Keratinocyte (primary cell): ENCODE results near the gene PLPPR1. TPM values are rescaled to one million over a fixed set of nuclear protein-coding genes. Genes with fewer than 3 reads are reported as not detected.

ENCODE experiments used
- DNase-seq: peaks from one replicate; pipeline ENCODE4 v3.0.0-alpha.2; 2011; ENCODE audit warnings: low read depth, missing footprints, low spot score
- FAIRE-seq: peaks from 2 replicates; lab custom pipeline; 2011; peaks lifted over from hg19 to GRCh38; lab: Jason Lieb, UNC
- H2AFZ ChIP-seq: 2 replicates; pipeline ENCODE4 v1.6.0; 2012; ENCODE audit warnings: low read length, control low read depth, inconsistent platforms; ENCODE audit not compliant: control insufficient read depth
- H3K27ac ChIP-seq: 2 replicates; pipeline ENCODE4 v1.5.1; 2011; ENCODE audit warnings: low read length; ENCODE audit not compliant: control insufficient read depth, insufficient read depth
- H3K27me3 ChIP-seq: 3 replicates; pipeline ENCODE4 v1.6.0; 2011; ENCODE audit warnings: low read length; ENCODE audit not compliant: control insufficient read depth, insufficient read depth; ENCODE audit errors: extremely low read depth
- H3K36me3 ChIP-seq, 2 experiments: 2 replicates in 1 of 2; 3 replicates in 1 of 2; pipeline ENCODE4 v1.5.1; 2011; ENCODE audit warnings: low read length in 2 of 2, mild to moderate bottlenecking in 1 of 2; ENCODE audit not compliant: control insufficient read depth in 2 of 2, insufficient read depth in 2 of 2; ENCODE audit errors: extremely low read depth in 1 of 2
- H3K4me1 ChIP-seq: 3 replicates; pipeline ENCODE4 v1.5.1; 2011; ENCODE audit warnings: low read length; ENCODE audit not compliant: control insufficient read depth, insufficient read depth; ENCODE audit errors: extremely low read depth
- H3K4me2 ChIP-seq: 3 replicates; pipeline ENCODE4 v1.6.0; 2011; ENCODE audit warnings: low read depth, low read length; ENCODE audit not compliant: control insufficient read depth, insufficient read depth; ENCODE audit errors: extremely low read depth
- H3K4me3 ChIP-seq, 3 experiments: fragments of 200-600 bp in 1 of 3; sonication (generic) in 1 of 3; 2 replicates in 2 of 3; 3 replicates in 1 of 3; pipeline ENCODE4 v1.5.1; 2011 to 2016; ENCODE audit warnings: low read length in 3 of 3, mild to moderate bottlenecking in 3 of 3, control low read depth in 2 of 3, inconsistent platforms in 1 of 3, low read depth in 1 of 3, mixed read lengths in 1 of 3, mixed run types in 1 of 3, moderate library complexity in 1 of 3; ENCODE audit not compliant: control insufficient read depth in 2 of 3, insufficient read depth in 2 of 3; ENCODE audit errors: extremely low read depth in 1 of 3
- H3K79me2 ChIP-seq: 2 replicates; pipeline ENCODE4 v1.6.0; 2012; ENCODE audit warnings: low read length; ENCODE audit not compliant: control insufficient read depth, insufficient read depth
- H3K9ac ChIP-seq: 3 replicates; pipeline ENCODE4 v1.6.0; 2011; ENCODE audit warnings: low read length; ENCODE audit not compliant: control insufficient read depth, insufficient read depth; ENCODE audit errors: extremely low read depth
- H3K9me1 ChIP-seq: 3 replicates; pipeline ENCODE4 v1.6.0; 2011; ENCODE audit warnings: low read length; ENCODE audit not compliant: control insufficient read depth, insufficient read depth; ENCODE audit errors: extremely low read depth
- H3K9me3 ChIP-seq: 2 replicates; pipeline ENCODE4 v1.5.1; 2012; ENCODE audit warnings: low read depth, low read length; ENCODE audit not compliant: control insufficient read depth
- H4K20me1 ChIP-seq: 3 replicates; pipeline ENCODE4 v1.6.0; 2011; ENCODE audit warnings: low read length; ENCODE audit not compliant: control insufficient read depth, insufficient read depth; ENCODE audit errors: extremely low read depth
- EZH2 ChIP-seq: IDR thresholded peaks from one replicate; pipeline ENCODE4 v1.6.1; 2012; ENCODE audit warnings: inconsistent platforms, mild to moderate bottlenecking, low read length, moderate library complexity
- dilution Hi-C: fragments of 300-500 bp; cut with MboI; formaldehyde crosslinking; loops from one replicate; pipeline ENCODE4 v1.7.0; 2020; ENCODE audit warnings: low sequenced_read_pairs; ENCODE audit not compliant: extremely low pct_ligation_motif_present
- polyA plus RNA-seq, 5 experiments: library from polyadenylated mRNA; depleted of rRNA in 3 of 5; stranded (reverse) in 3 of 5; stranded (forward) in 1 of 5; unstranded in 1 of 5; fragments of >200 nt; gene quantifications; 1 replicate in 1 of 5; 2 replicates in 3 of 5; 3 replicates in 1 of 5; pipeline versions ENCODE4 v1.2.1 to v1.2.3, GENCODE V29; 2011 to 2012; ENCODE audit warnings: missing spikeins in 2 of 5, low read depth in 1 of 5, low replicate concordance in 1 of 5
- small RNA-seq, 3 experiments: library from RNA; depleted of rRNA; stranded (forward); fragments of <200 nt; gene quantifications; one replicate each; pipeline ENCODE3, GENCODE V24; 2012; ENCODE audit warnings: low read depth in 3 of 3, low replicate concordance in 1 of 3; ENCODE audit not compliant: insufficient read length in 3 of 3
- TF ChIP-seq, protein P1 (sequence below), 3 experiments: IDR thresholded peaks in 1 of 3; conservative IDR thresholded peaks in 1 of 3; optimal IDR thresholded peaks in 1 of 3; 2 replicates in 2 of 3; 3 replicates in 1 of 3; pipeline versions ENCODE3 to v1.5.1; 2011; ENCODE audit warnings: low read length in 3 of 3, mild to moderate bottlenecking in 3 of 3, moderate library complexity in 2 of 3, control low read depth in 1 of 3, inconsistent platforms in 1 of 3; ENCODE audit not compliant: insufficient read depth in 2 of 3; ENCODE audit errors: extremely low read depth in 1 of 3

Gene PLPPR1
- polyA plus RNA-seq, 1 donor (not counting 4 experiments of a cell fraction or from before 2014, with no cell fraction given), result not detected

DNA sequence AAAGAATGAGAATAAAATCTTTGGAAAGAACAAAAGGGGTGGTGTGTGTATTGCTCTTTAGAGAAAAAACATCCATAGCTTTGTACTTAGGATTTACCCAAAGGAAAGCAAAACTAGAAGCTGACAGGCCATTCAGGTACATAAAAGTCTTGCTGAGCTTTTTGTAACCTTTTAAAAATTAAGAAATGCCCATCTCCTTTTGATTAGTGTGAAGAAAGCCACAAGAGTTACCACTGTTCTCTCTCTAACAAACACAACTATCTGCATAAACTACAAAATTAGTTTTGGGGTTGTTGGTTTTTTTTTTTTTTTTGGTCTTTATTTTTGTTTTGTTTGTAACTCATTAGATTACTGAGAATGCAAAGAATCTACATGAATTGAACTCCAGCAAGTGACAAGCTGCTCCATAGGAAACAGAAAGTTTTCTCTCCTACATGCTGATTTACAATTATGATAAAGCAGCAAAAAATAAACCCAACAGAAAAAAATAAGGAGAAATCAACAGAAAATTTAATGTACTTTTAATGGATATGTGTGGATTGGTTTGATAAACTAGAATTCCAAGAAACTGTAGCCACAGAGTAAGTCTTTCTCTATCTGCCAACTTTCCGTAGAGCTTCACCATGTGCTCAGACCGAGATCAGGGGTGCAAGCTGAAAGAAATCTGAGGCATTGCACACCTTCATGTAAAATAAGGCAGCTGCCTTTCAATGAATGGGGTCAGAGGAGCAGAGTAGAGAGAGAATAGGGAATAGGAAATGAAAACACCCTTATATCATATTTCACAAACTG lies 344.0 kb downstream of the PLPPR1 start:
- Histone ChIP-seq H4K20me1 (no peaks in the 10 kb centered on the region), H2AFZ (no peak overlapping the region), H3K4me2 (no peak overlapping the region), H3K27ac (no peak overlapping the region), H3K9me3 (no peaks in the 10 kb centered on the region), H3K79me2 (no peaks in the 10 kb centered on the region), H3K9ac (no peak overlapping the region), H3K4me1 (peaks cover 8% of the 10 kb centered on the region), H3K9me1 (no peaks in the 10 kb centered on the region), H3K27me3 (no peaks in the 10 kb centered on the region), H3K36me3 (no peaks in the 10 kb centered on the region), H3K4me3 (no peak overlapping the region)
- dilution Hi-C loops, result no loop called here
- no peak for TF ChIP-seq EZH2
- TF ChIP-seq, protein P1, sequence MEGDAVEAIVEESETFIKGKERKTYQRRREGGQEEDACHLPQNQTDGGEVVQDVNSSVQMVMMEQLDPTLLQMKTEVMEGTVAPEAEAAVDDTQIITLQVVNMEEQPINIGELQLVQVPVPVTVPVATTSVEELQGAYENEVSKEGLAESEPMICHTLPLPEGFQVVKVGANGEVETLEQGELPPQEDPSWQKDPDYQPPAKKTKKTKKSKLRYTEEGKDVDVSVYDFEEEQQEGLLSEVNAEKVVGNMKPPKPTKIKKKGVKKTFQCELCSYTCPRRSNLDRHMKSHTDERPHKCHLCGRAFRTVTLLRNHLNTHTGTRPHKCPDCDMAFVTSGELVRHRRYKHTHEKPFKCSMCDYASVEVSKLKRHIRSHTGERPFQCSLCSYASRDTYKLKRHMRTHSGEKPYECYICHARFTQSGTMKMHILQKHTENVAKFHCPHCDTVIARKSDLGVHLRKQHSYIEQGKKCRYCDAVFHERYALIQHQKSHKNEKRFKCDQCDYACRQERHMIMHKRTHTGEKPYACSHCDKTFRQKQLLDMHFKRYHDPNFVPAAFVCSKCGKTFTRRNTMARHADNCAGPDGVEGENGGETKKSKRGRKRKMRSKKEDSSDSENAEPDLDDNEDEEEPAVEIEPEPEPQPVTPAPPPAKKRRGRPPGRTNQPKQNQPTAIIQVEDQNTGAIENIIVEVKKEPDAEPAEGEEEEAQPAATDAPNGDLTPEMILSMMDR (optimal IDR thresholded peaks at IDR 0.05 in 1 of 3, IDR thresholded peaks at IDR 0.05 in 1 of 3, conservative IDR thresholded peaks at IDR 0.05 in 1 of 3; ENCODE audit: extremely low read depth in 1 of 3, insufficient read depth in 2 of 3, low read length in 3 of 3), result no peak
- DNase-seq (no peak), FAIRE-seq (no peak)

Small RNAs within 50 kb of the gene (small RNA-seq; reads per million reads assigned to genes)
- gene RF00322, result 0 reads per million in 3 experiments
